T-cell (primary cell): ENCODE measurements around the gene PREX1. TPM values are rescaled to one million over a fixed set of nuclear protein-coding genes. Genes with fewer than 3 reads are reported as not detected.

Experiments
- ATAC-seq, 4 experiments: fragments of 200-7000 bp in 3 of 4; fragments of 150-1000 bp in 1 of 4; cut with Tn5 transposase; replicated peaks in 1 of 4; 1 replicate in 3 of 4; 2 replicates in 1 of 4; pipeline ENCODE4 v1.10.0; 2021; ENCODE audit warnings: moderate library complexity in 3 of 4, mild to moderate bottlenecking in 2 of 4, moderate number of reproducible peaks in 1 of 4
- CTCF ChIA-PET, 2 donors: fragments of 300-600 bp; sonication (Branson Sonifier 250); formaldehyde crosslinking; loops; one replicate each; lab custom pipeline; 2022; ENCODE audit warnings: antibody characterized with exemption in 2 of 2; lab: Charles Lee
- POLR2A ChIA-PET, 2 donors: fragments of 300-600 bp; sonication (Branson Sonifier 250); formaldehyde crosslinking; loops; one replicate each; lab custom pipeline; 2022; ENCODE audit warnings: antibody characterized with exemption in 2 of 2; lab: Charles Lee
- DNase-seq, 35 experiments: peaks; one replicate each; pipeline versions ENCODE4 v3.0.0 to v3.0.0-alpha.2; 2013 to 2023
- H3K27ac ChIP-seq: one replicate; pipeline ENCODE4 v1.5.1; 2013; ENCODE audit warnings: low read length
- H3K27me3 ChIP-seq, 2 experiments: replicated peaks in 1 of 2; 1 replicate in 1 of 2; 2 replicates in 1 of 2; pipeline versions ENCODE4 v1.6.1 to v1.7.0; 2013; ENCODE audit warnings: low read length in 1 of 2, mixed read lengths in 1 of 2; ENCODE audit not compliant: control insufficient read depth in 2 of 2, insufficient read depth in 2 of 2; ENCODE audit errors: extremely low read depth in 1 of 2
- H3K36me3 ChIP-seq, 2 donors: 1 replicate in 1 of 2; 2 replicates in 1 of 2; pipeline versions ENCODE4 v1.6.1 to v1.7.0; 2013; ENCODE audit warnings: low read length in 1 of 2; ENCODE audit not compliant: control insufficient read depth in 2 of 2, insufficient read depth in 1 of 2; ENCODE audit errors: extremely low read depth in 1 of 2
- H3K4me1 ChIP-seq, 2 experiments: 1 replicate in 1 of 2; 2 replicates in 1 of 2; pipeline versions ENCODE4 v1.6.1 to v1.7.0; 2013; ENCODE audit warnings: low read length in 2 of 2, mixed read lengths in 1 of 2; ENCODE audit not compliant: insufficient read depth in 2 of 2, control insufficient read depth in 1 of 2; ENCODE audit errors: extremely low read depth in 1 of 2
- H3K4me3 ChIP-seq, 2 donors: 1 replicate in 1 of 2; 2 replicates in 1 of 2; pipeline versions ENCODE4 v1.5.1 to v1.7.0; 2013; ENCODE audit warnings: mild to moderate bottlenecking in 2 of 2, low read length in 1 of 2, moderate library complexity in 1 of 2; ENCODE audit not compliant: control insufficient read depth in 1 of 2; ENCODE audit errors: extremely low read depth in 1 of 2
- H3K9me3 ChIP-seq: 2 replicates; pipeline ENCODE4 v1.7.0; 2013
- H3K27ac Mint-ChIP-seq, 2 donors: one replicate each; pipeline ENCODE4 v1.8.0; 2020 to 2021; ENCODE audit warnings: mild to moderate bottlenecking in 2 of 2, mixed read lengths in 2 of 2
- H3K27me3 Mint-ChIP-seq, 2 donors: one replicate each; pipeline ENCODE4 v1.8.0; 2021 to 2022; ENCODE audit warnings: mixed read lengths in 2 of 2
- H3K36me3 Mint-ChIP-seq: one replicate; pipeline ENCODE4 v1.8.0; 2021; ENCODE audit warnings: mixed read lengths
- H3K4me1 Mint-ChIP-seq, 3 donors: one replicate each; pipeline ENCODE4 v1.8.0; 2020 to 2022; ENCODE audit warnings: mixed read lengths in 3 of 3, mild to moderate bottlenecking in 1 of 3
- H3K4me3 Mint-ChIP-seq, 3 donors: one replicate each; pipeline ENCODE4 v1.8.0; 2020 to 2022; ENCODE audit warnings: mild to moderate bottlenecking in 3 of 3, mixed read lengths in 3 of 3, moderate library complexity in 3 of 3
- H3K9me3 Mint-ChIP-seq, 3 donors: one replicate each; pipeline ENCODE4 v1.8.0; 2020 to 2022; ENCODE audit warnings: mixed read lengths in 3 of 3
- WGBS: methylation state at CpG from one replicate; pipeline ENCODE4 v1.1.5; 2013; ENCODE audit warnings: missing lambda C conversion rate; ENCODE audit not compliant: insufficient coverage; 5-methylcytosine and 5-hydroxymethylcytosine counted together
- total RNA-seq, 35 experiments: library from RNA in 6 of 35; stranded (reverse) in 6 of 35; fragments of 120-200 nt in 1 of 35; gene quantifications; one replicate each; pipeline versions ENCODE4 v1.2.1 to v1.2.4 and lab custom pipeline; 2013 to 2026

PREX1 gene
- total RNA-seq, 5 donors from 2014 or later (not counting 1 experiment from before 2014, with no cell fraction given) = 99.2 to 181 (median 137) TPM

DNA sequence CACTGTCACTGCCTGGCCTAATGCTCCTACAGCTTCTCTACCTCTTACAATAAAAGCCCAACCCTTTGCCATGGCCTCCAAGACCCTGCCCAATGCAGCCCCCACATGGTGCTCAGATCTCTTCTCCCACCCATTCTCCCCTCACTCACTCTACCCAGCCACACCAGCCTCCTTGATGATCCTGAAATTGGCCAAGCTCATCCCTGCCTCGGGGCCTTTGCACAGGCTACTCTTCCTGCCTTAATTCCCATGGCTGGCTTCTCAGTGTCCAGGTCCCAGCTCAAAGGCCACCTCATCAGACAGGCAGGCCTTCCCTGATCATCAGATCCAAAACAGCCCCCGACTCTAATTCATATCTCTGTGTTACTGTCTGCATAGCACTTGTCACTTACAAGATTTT lies 25.6 kb downstream of the PREX1 start:
- Histone ChIP-seq H3K27me3 (no peaks in the 10 kb centered on the region), H3K27ac (no peak overlapping the region), H3K4me1 (peaks cover 0 to 92% of the 10 kb centered on the region in 2 experiments), H3K4me3 (no peak overlapping the region), H3K36me3 (peaks cover 0 to 20% of the 10 kb centered on the region in 2 donors), H3K9me3 (no peaks in the 10 kb centered on the region)
- Mint-ChIP-seq H3K36me3 (peaks cover 32% of the 10 kb centered on the region), H3K27ac (peak overlapping the region; percentile 6 to 64), H3K9me3 (peaks cover 2 to 8% (median 3%) of the 10 kb centered on the region in 3 donors), H3K27me3 (no peaks in the 10 kb centered on the region), H3K4me1 (peaks cover 49 to 95% (median 85%) of the 10 kb centered on the region in 3 donors), H3K4me3 (peak overlapping the region in 1 of 3 donors; percentile 14)
- POLR2A ChIA-PET = no interaction called here
- CTCF ChIA-PET = interaction anchor here in 1 of 2 donors (0.6 kb wide), 1 partner anchor 115 kb away, joined by 4 read pairs; no protein-coding TSS in a partner anchor
- no peak for DNase-seq
- WGBS = 100% methylated on average over 1 of the region's 2 CpGs
- ATAC-seq = no peak

DNA sequence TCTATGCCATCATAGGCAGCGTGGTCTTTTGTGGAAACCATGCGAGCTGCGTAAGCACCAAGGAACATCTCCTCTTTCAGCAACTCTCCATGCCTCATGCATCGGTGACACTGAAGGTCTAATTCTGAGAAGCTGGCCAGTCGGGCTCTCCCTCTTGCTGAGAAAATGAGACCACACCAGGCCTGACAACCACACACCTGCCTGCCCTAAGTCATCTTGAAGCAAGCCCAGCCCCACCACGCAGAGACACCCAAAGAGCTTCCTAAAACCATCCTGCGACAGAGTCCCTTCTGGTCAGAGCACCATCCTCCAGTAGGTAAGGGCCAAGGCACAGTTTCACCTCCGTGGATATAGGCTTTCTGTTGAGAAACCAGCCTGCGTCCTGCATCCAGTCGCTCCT lies 26.6 kb downstream of the PREX1 start:
- H3K4me1 ChIP-seq = peaks cover 0 to 93% of the 10 kb centered on the region in 2 experiments
- Mint-ChIP-seq H3K36me3 (peaks cover 23% of the 10 kb centered on the region), H3K9me3 (peaks cover 0 to 8% (median 0%) of the 10 kb centered on the region in 3 donors), H3K27me3 (no peaks in the 10 kb centered on the region), H3K4me1 (peaks cover 50 to 91% (median 81%) of the 10 kb centered on the region in 3 donors), H3K27ac (peak overlapping the region in 1 of 2 donors; percentile 46), H3K4me3 (no peak overlapping the region)
- 93% methylated on average over 9 of the region's 10 CpGs for WGBS
- ChIA-PET CTCF (interaction anchor here in 1 of 2 donors (0.6 kb wide), 1 partner anchor 40 kb away, joined by 3 read pairs; no protein-coding TSS in a partner anchor), POLR2A (no interaction called here)
- H3K36me3 ChIP-seq = peaks cover 0 to 16% of the 10 kb centered on the region in 2 donors
- H3K27ac ChIP-seq = no peak overlapping the region
- ATAC-seq (peak in 1 of 4 experiments; percentile 21), DNase-seq (no peak)
- H3K27me3 ChIP-seq = no peaks in the 10 kb centered on the region
- no peak overlapping the region for H3K4me3 ChIP-seq
- H3K9me3 ChIP-seq = no peaks in the 10 kb centered on the region

DNA sequence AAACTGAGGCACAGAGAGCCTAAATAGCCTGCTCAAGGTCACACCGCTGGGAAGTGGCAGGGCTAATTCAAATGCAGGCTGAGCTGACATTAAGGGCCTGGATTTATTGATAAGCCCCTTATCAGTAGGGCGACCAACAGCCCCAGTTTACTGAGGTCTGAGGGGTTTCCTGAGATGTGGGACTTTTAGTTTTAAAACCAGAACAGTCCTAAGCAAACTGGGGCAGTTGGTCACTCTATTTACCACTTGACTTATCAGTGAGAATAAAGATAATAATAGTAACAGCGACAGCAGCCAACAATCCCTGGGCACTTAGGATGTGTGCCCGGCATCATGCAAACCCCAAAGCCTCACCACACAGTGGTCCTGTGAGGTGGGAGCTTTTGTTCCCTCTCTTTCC lies 27.6 kb downstream of the PREX1 start:
- Histone ChIP-seq H3K9me3 (no peaks in the 10 kb centered on the region), H3K4me3 (no peak overlapping the region), H3K36me3 (peaks cover 0 to 16% of the 10 kb centered on the region in 2 donors), H3K4me1 (peaks cover 0 to 92% of the 10 kb centered on the region in 2 experiments), H3K27me3 (no peaks in the 10 kb centered on the region), H3K27ac (no peak overlapping the region)
- 100% methylated on average over 1 of the region's 4 CpGs for WGBS
- peaks cover 56 to 91% (median 81%) of the 10 kb centered on the region in 3 donors for H3K4me1 Mint-ChIP-seq
- peaks cover 23% of the 10 kb centered on the region for H3K36me3 Mint-ChIP-seq
- POLR2A ChIA-PET = interaction anchor here in 1 of 2 donors (1.1 kb wide), 1 partner anchor 10 kb away, joined by 4 read pairs; no protein-coding TSS in a partner anchor
- H3K27me3 Mint-ChIP-seq = no peaks in the 10 kb centered on the region
- H3K9me3 Mint-ChIP-seq = peaks cover 0 to 8% (median 0%) of the 10 kb centered on the region in 3 donors
- CTCF ChIA-PET = no interaction called here
- ATAC-seq = no peak
- DNase-seq = no peak
- no peak overlapping the region for H3K4me3 Mint-ChIP-seq
- H3K27ac Mint-ChIP-seq = peak overlapping the region; percentile 23 to 34

DNA sequence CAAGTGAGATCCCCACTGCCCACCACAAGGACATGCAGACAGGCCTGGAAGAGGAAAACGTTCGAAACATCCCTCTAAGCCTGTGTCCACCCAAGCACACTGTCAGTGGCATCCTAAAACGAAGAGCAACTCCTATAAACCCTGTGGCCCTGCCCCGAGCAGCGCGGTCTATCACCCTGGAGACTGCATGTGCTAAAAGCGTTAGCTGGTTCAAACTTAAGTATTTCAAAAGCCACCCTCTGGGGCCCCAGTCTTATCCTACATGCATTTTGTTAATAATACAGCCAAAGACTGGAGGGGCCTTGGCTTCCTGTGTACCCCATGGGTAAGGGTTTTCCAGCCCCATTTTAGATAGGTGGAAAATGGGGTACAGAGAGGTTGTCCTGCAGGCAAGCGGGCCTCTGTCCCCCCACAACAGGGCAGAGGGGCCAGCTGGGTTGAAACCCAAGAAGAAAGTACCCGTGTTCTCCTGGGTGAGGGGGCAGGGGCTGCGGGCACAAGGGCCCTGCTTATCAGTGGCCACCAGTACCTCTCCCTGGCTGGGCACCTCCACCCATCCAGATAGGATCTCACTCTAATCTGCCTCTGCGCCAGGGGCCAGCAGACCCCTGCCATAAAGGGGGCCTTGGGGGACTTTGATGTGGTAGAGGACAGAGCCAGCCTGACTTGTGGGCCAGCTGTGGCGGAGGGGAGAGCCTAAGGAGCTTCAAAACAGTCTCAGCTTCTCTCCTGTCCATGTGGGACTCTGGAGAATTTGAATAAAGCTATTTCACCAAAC lies 28.3 kb downstream of the PREX1 start:
- no peaks in the 10 kb centered on the region for H3K27me3 ChIP-seq
- no peak for DNase-seq
- Mint-ChIP-seq H3K27ac (peak overlapping the region in 1 of 2 donors; percentile 34), H3K36me3 (peaks cover 16% of the 10 kb centered on the region), H3K4me1 (peaks cover 55 to 91% (median 81%) of the 10 kb centered on the region in 3 donors), H3K27me3 (no peaks in the 10 kb centered on the region), H3K4me3 (no peak overlapping the region), H3K9me3 (peaks cover 0 to 8% (median 0%) of the 10 kb centered on the region in 3 donors)
- H3K4me3 ChIP-seq = no peak overlapping the region
- peaks cover 0 to 90% of the 10 kb centered on the region in 2 experiments for H3K4me1 ChIP-seq
- no peak for ATAC-seq
- 75% methylated on average over 7 of the region's 12 CpGs for WGBS
- H3K9me3 ChIP-seq = no peaks in the 10 kb centered on the region
- ChIA-PET CTCF (no interaction called here), POLR2A (interaction anchor here in 1 of 2 donors (0.6 to 1.1 kb wide), 2 partner anchors 9 to 250 kb away, joined by 3 to 4 read pairs; no protein-coding TSS in a partner anchor)
- peaks cover 0 to 10% of the 10 kb centered on the region in 2 donors for H3K36me3 ChIP-seq
- H3K27ac ChIP-seq = no peak overlapping the region

DNA sequence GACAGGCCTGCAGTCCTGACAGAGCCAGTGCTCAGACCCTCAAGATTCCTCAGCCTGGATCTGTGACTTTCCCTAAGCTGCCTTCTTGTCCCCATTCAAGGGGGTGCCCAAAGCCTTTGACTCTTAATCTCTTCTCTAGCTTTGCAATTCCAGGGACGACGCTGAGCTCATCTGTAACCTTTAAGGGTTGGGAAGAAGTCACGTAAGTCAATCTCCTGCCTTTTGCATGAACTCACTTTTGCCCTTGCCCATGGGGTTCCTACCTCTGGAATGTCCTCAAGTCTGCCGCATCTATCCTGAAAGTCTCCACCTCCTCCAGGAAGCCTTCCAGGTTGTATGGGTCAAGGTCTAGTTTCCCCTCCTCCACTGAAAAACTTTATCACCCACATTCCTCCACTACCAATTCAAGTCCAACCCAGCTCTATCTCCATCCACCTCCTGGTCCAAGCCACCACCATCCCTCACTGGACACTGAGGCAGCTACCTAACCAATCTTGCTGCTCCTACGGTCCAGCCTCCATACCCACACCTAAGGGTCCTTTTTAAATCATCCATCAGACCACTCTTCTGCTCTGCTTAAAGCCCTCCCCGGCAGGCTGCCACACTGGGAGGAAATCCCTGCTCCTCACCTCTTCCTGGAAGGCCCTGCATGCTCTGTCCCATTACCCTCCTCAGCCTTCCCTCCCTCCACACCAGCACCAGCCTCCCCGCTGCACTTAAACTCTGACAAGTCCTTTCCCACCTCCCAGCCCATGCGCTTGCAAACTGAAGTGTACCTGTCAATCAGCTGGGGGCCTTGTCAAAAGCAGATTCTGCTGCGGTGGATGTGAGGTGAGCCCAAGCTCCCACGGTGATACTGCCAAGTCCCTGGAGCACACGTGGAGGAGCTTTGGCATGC lies 29.7 kb downstream of the PREX1 start:
- Mint-ChIP-seq H3K36me3 (peaks cover 9% of the 10 kb centered on the region), H3K4me3 (no peak overlapping the region), H3K27me3 (no peaks in the 10 kb centered on the region), H3K27ac (peak overlapping the region; percentile 43 to 71), H3K9me3 (peaks cover 0 to 8% (median 0%) of the 10 kb centered on the region in 3 donors), H3K4me1 (peaks cover 55 to 89% (median 77%) of the 10 kb centered on the region in 3 donors)
- H3K4me3 ChIP-seq = no peak overlapping the region
- DNase-seq (no peak), ATAC-seq (no peak)
- H3K4me1 ChIP-seq = peaks cover 0 to 88% of the 10 kb centered on the region in 2 experiments
- CTCF ChIA-PET = interaction anchor here in 1 of 2 donors (0.6 kb wide), 1 partner anchor 107 kb away, joined by 4 read pairs; no protein-coding TSS in a partner anchor
- 87% methylated on average over 5 of the region's 11 CpGs for WGBS
- H3K27me3 ChIP-seq = no peaks in the 10 kb centered on the region
- no peaks in the 10 kb centered on the region for H3K36me3 ChIP-seq
- no peak overlapping the region for H3K27ac ChIP-seq
- POLR2A ChIA-PET = no interaction called here
- no peaks in the 10 kb centered on the region for H3K9me3 ChIP-seq
